GM18505 (cell line): ENCODE results near the gene C2orf74.

ENCODE experiments used
- ATAC-seq: cut with Tn5 transposase; IDR thresholded peaks from one replicate; pipeline ENCODE4 v1.9.1; 2021; ENCODE audit not compliant: unreplicated experiment
- POLR2A ChIP-seq: IDR thresholded peaks from 4 replicates; pipeline ENCODE4 v1.6.1; 2011; ENCODE audit warnings: borderline replicate concordance; ENCODE audit not compliant: insufficient read depth, insufficient read length; ENCODE audit errors: extremely low read depth

The C2orf74 gene

GRCh38 chr2:61205132-61205531 lies 43.1 kb downstream of the C2orf74 start:
- no peak for ATAC-seq
- TF ChIP-seq POLR2A = no peak

GRCh38 chr2:61210332-61210981 lies 48.5 kb downstream of the C2orf74 start:
- ATAC-seq = no peak
- no peak for TF ChIP-seq POLR2A

GRCh38 chr2:61214171-61214570 lies 52.2 kb downstream of the C2orf74 start:
- TF ChIP-seq POLR2A = no peak
- ATAC-seq = no peak
